HG03457 (cell line): ENCODE measurements around the gene PROM2.

Source experiments
- ATAC-seq: cut with Tn5 transposase; IDR thresholded peaks from one replicate; pipeline ENCODE4 v1.9.1; 2021; ENCODE audit warnings: moderate number of reproducible peaks; ENCODE audit not compliant: unreplicated experiment

PROM2 gene

DNA sequence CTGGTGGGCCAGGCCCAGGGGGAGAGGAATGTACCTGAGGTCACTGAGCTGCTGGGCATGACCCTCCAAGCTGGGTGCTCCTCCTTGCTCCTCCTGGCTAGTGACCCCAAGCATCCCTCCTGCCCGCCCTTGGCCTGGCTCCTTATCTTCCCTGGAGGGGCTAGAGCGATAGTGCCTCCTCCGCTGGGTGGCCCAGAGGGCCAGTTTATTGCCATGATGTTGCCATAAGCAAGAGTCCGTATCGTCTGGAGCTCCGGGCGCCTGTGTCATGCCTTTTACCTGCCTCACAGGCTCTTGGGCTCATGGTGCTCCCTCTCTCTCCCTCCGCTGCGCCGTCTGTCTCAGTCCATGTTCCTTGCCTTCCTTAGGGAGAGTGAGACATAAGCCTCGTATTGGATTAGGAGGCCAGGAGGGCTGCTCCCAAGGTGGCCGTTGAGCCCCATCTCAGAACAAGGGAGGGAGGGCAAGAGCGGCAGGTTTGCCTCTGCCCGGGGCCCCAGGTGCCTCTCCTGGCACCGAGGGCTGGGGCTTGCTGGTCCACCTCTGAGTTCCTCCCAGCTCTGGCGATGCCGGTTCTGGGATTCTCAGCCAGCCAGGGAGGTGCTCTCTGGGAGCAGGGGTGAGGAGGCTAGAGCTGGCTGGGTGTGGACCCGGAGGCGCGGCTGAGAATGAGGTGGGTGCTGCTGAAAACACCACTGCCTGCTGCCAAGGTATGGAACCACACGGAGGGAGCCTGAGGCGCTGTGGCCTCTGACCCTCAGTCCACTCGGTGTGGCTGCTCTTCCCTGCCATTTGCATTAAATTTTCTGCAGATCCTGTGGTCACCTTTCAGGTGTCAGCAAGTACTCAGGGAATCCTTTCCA, 45.5 kb downstream of the PROM2 start:
- ATAC-seq, result no peak

DNA sequence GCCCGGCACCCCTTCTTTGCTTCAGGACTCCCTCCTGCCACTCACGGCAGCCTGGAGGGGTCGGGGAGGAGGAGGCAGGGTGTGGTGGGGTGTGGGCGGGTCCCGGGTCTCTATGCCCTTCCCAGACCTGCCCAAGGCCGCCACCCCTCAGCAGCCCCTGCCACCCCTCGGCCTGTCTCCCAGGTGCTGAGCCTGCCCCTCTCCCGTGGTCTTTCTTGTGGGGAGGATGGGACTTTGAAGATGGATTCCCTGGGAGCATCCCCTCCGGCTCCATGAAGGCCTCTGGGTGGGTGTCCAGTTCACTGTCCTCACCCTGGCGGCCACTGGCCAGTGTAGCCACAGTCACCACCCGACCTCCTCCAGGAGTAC, 46.1 kb downstream of the PROM2 start:
- ATAC-seq, result no peak

DNA sequence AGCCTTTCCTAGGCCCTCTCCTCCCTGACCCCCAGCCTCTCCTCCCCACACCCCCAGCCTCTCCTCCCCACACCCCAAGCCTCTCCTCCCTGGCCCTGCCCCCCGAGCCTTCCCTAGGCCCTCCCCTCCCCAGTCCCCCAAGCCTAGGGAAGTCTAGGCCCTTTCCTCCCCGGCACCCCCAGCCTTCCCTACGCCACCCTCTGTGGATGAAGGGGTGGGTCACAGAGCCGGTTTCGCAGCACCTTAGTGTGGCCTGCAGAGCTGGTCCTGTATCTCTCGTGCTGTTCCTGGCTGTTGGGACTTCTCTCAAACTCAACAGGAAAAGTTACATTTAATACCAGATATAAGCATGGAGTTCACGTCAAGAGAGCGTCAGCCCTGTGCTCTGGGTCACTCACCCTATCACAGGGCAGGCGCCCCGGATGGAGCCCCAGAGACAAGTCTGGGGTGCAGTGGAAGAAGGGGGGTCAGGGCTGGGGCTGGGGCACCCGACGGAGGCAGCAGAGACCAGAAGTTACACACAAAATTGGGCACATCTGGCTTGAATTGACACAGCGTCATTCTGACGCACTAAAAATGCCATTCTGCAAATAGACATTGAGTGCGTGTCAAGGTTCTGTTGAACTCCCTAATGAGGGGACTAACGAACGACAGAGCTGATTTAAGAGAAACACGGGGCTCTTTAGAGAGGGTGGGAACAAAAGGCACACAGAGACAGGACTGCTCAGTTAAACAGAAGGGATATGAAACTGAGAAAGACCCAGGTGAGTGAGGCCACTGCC, 46.9 kb downstream of the PROM2 start:
- no peak for ATAC-seq

DNA sequence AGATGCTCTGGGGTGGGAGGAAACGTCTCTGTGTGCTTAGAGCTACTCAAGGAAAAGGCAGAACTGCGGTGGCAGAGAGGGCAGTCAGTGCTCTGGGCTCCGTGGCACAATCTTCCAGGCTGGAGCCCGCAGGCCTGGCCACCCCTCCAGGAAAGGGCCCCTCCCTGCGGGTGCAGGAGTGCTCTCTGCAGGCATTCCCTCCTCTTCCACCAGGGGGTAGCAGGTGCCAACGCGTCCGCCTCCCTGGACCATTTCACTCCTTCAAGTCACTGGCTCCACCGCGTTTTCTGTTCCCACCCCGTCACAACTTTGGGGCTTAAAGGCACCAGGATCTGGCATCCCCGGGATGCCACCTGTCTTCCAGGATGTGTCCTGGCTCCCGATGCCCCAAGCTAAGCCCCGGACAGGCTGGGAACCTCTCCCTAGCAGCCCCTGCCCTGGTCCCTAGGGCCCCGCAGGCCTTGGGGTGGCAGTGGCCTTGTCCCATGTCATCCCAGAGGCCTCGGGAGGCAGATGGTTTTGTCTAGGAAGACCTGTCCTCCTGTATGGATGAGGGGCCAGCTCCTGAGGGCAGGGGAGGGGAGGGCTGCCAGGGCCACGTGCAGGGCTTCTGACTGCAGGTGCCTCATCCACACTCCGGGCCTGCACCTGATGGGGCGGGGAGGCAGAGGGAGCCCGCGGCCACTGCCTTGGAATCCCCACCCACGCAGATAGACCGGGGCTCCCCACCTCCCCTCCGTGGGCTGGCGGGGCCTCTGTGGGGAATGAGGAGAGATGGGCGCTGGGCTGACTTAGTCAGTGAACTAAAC, 49.3 kb downstream of the PROM2 start:
- no peak for ATAC-seq

DNA sequence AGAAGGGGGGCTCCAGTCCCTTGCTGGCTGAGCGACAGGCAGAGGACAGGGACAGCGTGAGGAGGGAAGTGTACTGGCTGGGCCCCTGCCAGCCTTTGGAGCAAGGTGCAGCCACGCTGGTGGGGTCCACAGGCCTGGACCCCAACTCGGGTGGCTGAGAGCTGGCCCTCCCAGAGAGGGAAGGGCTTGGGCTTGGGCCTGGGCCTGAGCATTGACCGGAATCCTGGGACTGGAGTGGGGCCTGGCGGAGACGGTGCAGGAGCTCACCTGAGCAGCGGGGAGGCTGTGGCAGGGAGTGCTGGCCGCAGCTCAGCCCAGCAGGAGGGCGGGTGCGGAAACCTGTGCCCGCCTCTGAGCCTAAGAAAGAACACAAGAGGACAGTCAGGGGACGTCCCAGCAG, 50.8 kb downstream of the PROM2 start:
- ATAC-seq, result no peak

DNA sequence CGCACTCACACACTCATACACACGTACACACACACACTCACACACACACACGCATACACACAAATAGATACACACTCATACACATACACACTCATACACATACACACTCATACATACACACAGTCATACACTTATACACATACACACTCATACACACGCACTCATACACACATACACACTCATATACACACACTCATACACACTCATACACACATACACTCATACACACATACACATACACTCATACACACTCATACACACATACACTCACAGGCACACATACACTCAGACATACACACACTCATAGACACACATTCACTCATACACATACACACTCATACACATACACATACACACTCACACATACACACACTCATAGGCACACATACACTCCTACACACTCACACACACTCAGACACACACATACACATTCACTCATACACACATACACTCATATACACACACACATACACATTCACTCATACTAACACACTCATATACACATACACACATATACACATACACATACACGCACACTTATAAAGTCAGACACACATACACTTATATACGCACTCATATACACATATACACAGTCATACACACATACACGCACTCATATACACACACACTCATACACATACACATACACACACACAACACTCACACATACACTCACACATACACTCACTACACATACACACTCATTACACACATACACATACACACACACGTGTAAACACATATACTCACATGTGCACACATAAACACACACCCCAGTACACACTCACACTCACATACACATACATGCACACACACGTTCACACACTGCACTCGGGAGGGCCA, 51.6 kb downstream of the PROM2 start:
- ATAC-seq, result no peak

DNA sequence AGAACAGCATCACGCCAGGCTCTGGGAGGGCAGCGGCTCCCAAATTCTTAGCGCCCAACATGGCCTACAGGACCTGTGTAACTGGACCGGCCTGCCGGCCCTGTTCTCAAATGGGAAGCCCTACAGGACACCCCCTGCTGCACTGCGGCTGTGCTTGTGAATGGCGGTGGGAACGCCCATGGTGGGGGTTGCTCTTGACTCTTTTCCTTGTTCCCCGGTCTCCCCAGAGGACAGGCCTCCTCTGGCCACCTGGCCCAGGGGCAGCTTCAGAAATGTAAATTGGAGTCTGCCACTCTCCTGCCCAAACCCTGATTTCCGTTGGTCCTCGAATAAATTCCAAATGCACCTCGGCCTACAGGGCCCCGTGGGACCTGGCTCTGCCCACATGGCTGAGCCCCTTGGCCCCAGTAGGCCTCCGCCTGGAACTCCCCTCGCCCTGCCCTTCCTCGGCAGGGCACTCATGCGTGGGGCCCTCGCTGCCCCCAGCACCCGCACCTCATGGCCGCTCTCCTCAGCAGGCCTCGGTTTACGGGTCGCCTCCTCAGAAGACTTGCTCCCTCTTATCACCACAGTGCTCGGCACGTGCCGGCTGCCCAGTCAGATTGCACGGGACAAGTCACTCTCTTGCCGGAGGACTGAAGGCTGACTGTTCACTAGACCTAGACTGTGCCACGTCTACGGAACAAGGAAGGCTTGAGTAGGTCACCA, 52.3 kb downstream of the PROM2 start:
- no peak for ATAC-seq

DNA sequence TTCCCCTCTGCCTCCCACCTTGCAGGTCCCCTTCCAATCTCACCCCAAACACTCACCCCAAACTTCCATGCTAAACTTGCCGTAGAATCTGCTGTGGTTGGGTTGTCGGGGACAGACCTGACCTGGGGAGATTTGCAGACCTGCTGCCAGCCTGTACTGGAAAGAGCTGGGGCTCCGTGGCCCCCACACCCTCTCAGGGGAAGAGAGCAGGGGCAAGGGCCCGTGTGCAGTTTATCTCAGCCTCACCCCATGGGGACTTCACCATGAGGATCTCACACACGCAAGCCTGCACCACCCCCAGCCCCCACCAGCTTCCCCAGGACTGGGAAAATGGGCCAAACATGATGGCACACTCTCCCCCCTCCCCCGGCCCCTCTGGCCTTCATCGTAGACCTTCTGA, 53.6 kb downstream of the PROM2 start:
- ATAC-seq, result no peak

DNA sequence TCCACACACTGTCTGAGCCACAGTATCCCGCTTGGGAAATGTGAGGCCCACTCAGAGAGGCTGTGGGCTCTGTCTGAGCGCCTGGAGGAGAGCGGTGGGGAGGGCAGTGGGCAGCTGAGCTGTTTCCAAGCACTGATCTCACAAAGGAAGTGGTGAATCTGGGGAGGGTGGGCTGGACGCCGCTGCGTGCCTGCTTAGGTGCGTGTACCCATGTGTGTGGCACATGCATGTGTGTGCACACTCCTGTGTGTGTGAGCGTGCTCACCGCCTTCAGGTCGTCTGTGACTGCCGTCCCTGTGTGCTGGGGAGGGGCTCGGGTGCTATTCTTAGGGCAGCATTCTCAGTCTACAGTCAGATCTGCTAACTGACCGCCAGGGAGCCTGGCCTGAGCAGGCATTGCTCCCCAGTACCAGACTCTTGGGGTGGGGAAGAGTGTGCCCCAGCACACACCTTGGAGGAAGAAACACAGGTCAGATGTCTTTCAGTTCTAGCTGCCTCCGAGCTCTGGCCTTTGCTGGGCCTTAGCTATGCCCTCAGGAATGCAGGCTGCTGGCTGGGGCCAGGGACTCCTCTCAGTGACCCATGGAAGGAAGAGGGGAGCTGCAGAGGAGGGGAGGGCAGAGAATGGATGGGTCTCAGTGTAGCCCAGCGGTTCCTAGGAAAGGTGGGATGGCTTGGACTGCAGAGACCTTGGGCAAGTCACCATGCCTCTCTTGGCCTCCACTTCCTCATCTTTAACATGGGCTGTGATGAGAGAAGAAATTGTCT, 54.3 kb downstream of the PROM2 start:
- ATAC-seq, result no peak

DNA sequence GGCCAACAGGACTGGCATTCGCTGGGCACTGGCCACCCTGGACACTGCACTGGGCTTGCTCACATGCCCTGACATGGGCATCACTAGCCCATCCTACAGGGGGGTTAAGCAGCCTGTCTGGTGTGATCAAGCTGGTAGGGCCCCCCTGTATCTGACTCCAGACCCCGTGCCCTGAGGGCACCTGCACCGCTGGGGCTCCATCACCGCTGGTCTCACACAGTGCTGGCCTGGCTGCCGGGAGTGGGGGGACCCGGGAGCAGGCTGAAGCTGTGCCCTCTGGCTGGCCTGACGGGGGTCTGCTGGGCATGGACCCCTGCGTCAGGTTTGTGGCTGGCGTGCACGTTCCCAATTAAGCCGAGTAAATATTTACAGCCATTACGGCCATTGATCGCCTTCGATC, 55.2 kb downstream of the PROM2 start:
- ATAC-seq, result no peak

DNA sequence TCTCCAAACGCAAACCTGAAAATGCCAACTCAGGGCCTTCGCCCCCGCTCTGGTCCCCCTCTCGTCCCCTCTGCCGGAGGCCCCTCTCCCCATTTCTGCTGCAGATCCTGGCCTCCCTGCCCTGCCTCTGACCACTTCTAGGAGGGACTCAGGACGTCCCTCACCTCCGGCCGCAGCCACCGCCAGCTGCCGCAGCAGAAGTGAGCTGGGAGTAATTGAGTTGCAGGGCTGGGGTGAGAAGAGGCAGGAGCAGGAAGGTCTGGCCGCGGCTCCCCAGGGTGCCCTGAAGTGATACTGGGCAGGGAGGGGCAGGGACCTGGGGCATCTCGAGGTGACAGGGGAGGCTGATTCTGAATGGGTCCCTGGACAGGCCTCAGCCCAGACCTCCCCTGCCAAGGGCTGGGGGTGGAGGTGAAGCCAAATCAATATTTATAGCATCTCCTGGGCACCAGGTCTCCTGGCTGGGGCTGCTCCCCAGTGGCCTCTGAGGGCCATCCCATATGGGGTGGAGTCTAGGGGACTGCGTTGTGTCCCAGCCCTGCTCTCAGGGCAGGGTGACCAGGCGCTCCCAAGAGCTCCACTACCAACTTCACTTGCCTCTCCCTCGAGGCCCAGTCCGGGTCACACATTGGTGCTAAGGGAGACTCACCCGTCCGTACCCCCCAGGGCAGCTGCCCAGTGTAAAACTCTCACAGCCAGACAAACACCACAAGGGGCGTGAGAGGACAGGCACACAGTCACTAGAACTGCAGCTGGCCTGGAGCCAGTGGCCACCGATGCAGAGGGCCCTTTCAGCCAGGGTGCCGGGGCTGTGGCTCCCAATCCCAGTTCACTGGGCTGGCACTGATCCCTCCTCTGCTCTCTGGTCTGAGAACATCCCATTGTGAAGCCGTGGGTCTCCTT, 55.9 kb downstream of the PROM2 start:
- ATAC-seq, result no peak

DNA sequence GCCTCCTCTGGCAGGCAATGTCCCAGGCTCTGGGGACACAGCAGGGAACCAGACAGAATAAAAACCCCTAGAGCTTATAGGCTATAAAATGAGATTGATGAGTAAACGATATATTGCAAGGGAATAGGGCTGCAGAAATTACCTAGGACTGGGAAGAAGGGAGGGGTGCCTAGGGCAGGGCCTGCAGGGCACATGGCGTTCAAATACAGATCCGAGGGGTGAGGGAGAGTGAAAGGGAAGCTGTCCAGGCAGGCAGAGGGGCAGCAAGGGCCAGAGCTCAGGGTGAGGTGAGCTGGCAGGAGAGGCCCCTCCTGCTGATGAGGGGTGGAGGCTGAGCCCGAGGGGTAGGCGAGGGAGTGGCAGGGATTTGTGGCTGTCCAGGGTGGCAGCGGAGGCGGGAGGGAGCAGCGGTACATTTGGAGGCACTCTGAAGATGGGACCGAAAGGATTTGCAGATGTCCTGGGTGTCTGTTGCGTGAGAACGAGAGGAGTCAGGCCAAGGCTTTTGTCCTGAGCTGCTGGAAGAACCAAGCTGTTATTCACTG, 56.6 kb downstream of the PROM2 start:
- ATAC-seq, result no peak

DNA sequence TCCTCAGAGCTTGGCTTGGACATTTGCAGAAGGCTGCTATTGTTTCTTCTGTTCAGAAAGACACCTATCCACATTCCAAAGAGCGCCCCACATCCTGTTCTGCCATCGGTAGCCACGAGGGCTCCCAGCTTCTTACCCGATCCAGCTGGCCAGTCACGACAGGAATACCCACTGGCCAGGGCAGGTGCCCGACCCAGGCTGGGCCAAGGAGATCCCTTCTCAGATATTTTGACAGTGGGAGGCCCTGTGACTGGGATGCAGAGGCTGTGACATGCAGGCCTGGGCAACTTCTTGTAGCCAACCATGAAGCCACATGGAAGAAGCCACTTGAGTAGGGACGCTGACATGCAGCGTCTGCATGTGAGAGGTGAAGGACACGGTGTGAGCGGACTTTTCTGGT, 57.4 kb downstream of the PROM2 start:
- no peak for ATAC-seq

DNA sequence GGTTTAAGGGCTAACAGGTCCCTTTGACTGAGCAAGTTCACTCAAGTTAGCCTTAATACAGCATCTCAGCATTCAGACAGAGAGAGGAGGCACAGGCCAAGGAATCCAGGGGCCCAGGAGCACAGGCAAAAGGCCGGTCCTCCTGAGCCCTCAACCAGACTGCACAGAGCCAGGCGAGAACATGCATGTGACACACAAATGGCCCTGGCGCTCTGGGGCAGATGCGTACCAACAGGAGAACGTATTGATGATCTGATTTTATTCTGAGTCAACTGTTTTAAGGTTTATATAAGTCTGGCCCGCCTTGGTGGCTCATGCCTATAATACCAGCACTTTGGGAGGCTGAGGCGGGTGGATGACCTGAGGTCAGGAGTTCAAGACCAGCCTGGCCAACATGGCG, 57.8 kb downstream of the PROM2 start:
- ATAC-seq, result no peak

DNA sequence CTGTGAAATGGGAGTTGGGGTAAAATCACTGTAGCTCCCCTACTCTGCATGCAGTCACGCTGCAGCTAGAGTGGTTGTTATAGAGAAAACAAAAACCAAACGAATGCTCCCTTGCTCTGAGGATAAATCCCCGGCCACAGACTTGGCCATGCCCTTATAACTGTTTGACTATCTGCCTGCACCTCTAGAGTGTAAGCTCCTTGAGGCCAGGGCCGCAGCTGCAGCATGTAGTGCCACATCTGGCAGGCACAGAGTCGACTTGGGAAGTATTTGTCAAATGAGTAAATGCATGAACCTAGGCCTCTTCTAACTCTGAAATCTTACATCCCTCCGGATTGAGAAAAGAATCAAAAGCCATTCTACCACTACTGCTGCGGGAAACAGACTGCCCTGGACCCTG, 58.8 kb downstream of the PROM2 start:
- ATAC-seq, result no peak

DNA sequence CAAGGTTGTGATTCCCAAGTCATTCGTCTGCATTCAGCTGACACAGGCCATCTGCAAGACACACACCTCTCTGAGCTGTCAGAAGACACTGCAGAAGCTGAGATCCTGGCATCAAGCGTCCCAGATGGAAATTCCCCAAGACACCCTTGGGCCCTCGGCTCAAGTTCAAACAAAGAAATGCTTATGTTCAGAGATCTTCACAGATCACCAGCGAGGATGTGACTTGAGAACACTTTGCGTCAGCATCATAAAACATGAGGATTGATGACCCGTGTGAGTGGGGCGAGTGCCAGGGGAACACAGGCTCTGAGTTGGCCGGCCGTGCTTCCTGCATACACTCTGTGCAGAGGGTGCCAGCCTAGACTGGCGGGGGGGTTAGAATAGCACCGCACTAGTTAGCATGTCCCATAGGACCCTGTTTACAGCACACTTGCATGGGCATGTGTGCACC, 59.7 kb downstream of the PROM2 start:
- no peak for ATAC-seq

DNA sequence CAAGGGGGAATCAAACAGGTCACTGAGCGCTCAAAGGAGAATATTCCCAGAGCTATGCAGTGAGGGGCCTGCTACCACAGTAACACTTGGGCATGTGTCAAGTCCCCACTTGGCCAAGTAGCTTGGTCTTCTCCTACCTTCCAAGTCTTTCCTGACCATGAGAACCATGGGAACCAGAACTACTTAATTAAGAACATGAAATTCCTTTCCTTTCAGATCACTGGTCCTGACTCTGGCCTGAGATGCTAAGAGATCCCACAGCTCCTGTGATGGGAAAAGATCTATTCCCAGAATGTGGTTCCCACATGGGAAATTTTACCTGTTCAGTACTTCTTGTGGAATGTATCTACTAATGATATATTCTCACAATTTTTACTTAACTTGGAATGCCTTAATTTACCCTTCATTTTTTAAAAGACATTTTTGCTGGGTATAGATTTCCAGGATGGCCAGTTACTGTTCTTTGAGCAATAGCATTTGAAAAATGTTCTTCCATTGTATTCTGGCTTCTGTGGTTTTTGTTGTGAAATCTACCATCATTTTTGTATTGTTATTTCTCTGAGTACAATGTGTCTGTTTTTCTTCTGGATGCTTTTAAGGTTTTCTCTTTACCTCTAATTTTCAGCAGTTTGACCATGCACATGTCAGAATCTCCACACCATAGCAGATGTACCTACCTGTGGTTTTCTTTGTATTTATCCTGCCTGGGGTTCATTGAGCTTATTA, 60.8 kb downstream of the PROM2 start:
- ATAC-seq, result no peak
